ENCODE data around the gene PRR5.

DNA sequence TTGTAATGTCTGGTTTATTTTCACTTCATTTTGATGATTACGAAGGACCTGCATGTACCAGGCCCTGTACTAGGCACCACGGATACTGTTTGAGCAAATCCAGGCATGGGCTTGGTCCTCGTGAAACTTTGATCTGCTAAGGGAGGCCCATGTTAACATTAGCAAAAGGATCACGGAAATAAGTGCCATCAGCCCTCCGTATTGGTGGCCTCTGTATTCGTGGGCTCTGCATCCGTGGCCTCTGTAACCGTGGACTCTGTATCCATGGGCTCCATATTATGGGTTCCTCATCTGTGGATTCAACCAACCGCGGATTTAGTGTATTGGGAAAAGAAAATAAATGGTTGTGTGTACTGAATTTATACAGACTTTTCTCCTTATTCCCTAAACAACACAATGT, 59.0 kb downstream of the PRR5 start:
- TF ChIP-seq, protein P1, sequence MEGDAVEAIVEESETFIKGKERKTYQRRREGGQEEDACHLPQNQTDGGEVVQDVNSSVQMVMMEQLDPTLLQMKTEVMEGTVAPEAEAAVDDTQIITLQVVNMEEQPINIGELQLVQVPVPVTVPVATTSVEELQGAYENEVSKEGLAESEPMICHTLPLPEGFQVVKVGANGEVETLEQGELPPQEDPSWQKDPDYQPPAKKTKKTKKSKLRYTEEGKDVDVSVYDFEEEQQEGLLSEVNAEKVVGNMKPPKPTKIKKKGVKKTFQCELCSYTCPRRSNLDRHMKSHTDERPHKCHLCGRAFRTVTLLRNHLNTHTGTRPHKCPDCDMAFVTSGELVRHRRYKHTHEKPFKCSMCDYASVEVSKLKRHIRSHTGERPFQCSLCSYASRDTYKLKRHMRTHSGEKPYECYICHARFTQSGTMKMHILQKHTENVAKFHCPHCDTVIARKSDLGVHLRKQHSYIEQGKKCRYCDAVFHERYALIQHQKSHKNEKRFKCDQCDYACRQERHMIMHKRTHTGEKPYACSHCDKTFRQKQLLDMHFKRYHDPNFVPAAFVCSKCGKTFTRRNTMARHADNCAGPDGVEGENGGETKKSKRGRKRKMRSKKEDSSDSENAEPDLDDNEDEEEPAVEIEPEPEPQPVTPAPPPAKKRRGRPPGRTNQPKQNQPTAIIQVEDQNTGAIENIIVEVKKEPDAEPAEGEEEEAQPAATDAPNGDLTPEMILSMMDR (IDR thresholded peaks at IDR 0.05; ENCODE audit: low read depth, low read length, poor library complexity, severe bottlenecking) = no peak
- no peak for TF ChIP-seq EZH2phosphoT487 (IDR thresholded peaks at IDR 0.05; ENCODE audit: borderline replicate concordance, low read length)

Data from DOHH2 (cell line).